Ectodermal cell (in vitro differentiated cells): ENCODE results near the gene PTGS1. TPM values are rescaled to one million over a fixed set of nuclear protein-coding genes. Genes with fewer than 3 reads are reported as not detected.
"Not testable (repeated sequence)": the region's sequence is repeated elsewhere in the genome, so short reads cannot be mapped to it uniquely, and the experiment has no call there.

Experiments used
- H3K27ac ChIP-seq: 2 replicates; pipeline ENCODE4 v1.7.0; 2013; ENCODE audit warnings: mild to moderate bottlenecking, low read depth, low read length; ENCODE audit not compliant: insufficient read depth, poor library complexity, severe bottlenecking
- H3K27me3 ChIP-seq: 2 replicates; pipeline ENCODE4 v1.7.0; 2013; ENCODE audit warnings: mild to moderate bottlenecking, low read length; ENCODE audit not compliant: insufficient read depth, control insufficient read depth, poor library complexity, severe bottlenecking
- H3K36me3 ChIP-seq: one replicate; pipeline ENCODE4 v1.7.0; 2013; ENCODE audit warnings: low read length; ENCODE audit not compliant: control insufficient read depth, insufficient read depth
- H3K4me1 ChIP-seq: one replicate; pipeline ENCODE4 v1.7.0; 2013; ENCODE audit warnings: low read length; ENCODE audit not compliant: control insufficient read depth, insufficient read depth
- H3K4me3 ChIP-seq: 2 replicates; pipeline ENCODE4 v1.7.0; 2013; ENCODE audit warnings: low read depth, low read length, control low read depth; ENCODE audit not compliant: insufficient read depth
- H3K9me3 ChIP-seq: 2 replicates; pipeline ENCODE4 v1.7.0; 2013; ENCODE audit warnings: mild to moderate bottlenecking, low read length, moderate library complexity; ENCODE audit not compliant: control insufficient read depth
- WGBS, 2 experiments: methylation state at CpG; one replicate each; pipeline ENCODE4 v1.1.7; 2013; ENCODE audit warnings: missing lambda C conversion rate in 2 of 2; 5-methylcytosine and 5-hydroxymethylcytosine counted together
- polyA plus RNA-seq, 4 experiments: library from polyadenylated mRNA; stranded (reverse); fragments of 50-300 nt; gene quantifications; one replicate each; pipeline ENCODE4 v1.2.3, GENCODE V29; 2013

PTGS1 gene
- 7.7 TPM for polyA plus RNA-seq (2013, experiment 1 of 4)
- polyA plus RNA-seq (2013, experiment 2 of 4), result 9.1 TPM
- polyA plus RNA-seq (2013, experiment 3 of 4), result 9.4 TPM
- polyA plus RNA-seq (2013, experiment 4 of 4), result 9.1 TPM

DNA sequence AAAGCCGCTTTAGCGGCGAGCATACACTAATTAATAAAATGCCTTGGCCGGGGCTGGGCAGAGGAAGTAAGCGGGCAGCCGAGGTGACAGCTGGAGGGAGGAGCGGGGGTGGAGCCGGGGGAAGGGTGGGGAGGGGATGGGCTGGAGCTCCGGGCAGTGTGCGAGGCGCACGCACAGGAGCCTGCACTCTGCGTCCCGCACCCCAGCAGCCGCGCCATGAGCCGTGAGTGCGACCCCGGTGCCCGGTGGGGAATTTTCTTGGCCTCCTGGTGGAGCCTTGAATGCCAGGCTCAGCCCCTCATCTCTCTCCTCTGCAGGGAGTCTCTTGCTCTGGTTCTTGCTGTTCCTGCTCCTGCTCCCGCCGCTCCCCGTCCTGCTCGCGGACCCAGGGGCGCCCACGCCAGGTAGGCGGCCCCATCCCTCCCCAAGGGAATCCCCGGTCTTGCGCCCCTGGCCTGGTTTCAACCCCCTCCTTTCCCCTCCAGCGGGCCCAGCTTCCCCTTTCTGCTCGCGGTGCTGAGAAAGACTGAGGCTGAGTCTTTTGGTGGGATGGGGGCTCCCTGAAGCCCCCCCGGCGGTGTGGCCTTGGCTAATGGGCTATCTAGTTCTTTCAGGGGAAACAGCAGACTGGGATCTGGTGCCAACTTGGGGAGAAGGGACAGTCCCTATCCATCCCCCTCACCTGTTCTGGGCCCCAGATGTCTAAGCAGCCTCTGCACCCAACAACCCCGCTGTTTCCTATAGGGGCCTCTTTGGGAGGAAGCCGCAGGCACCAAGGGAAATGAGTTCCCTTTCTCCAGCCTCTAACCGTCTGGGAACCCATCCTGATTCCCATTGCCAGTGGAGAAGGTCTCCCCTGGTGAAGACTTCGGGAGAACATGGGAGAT, at the start of gene PTGS1:
Gene PTGS1 (plus strand): TSS at position 156 of the 887 bp plus-strand sequence. CDS start 61 bp downstream, at position 217.
- no peaks in the 10 kb centered on the region for H3K36me3 ChIP-seq
- peaks cover 17% of the 10 kb centered on the region for H3K4me1 ChIP-seq
- H3K27ac ChIP-seq, result no peak within 1 kb of the TSS
- peaks cover 31% of the 10 kb centered on the region for H3K27me3 ChIP-seq
- no peaks in the 10 kb centered on the region for H3K9me3 ChIP-seq
- WGBS, 2 experiments, result 7 to 9% methylated on average over 39 of the region's 39 CpGs
- peak within 1 kb of the TSS; percentile 45 for H3K4me3 ChIP-seq

DNA sequence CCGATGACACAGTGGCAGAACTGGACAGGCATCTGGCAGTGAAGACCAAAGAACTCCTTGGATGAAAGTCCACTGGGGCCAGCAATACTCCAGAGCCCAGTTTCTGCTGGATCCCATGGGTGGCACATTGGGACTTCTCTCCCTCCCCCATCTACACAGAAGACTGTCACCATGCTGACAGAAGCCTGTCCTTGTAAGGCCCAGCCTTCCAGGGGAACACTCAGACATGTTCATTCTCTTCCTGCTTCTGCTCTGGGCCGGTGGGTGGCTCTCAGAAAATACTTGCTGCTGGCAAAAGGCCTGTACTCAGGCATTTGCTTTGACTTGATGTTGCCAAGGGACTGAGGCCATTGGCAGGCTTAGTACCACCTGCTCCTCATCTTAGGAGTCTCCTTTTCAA, 48.3 kb upstream of the PTGS1 start:
- Histone ChIP-seq H3K36me3 (peaks cover 9% of the 10 kb centered on the region), H3K9me3 (no peaks in the 10 kb centered on the region), H3K4me3 (no peak overlapping the region), H3K27me3 (no peaks in the 10 kb centered on the region), H3K27ac (no peak overlapping the region), H3K4me1 (peaks cover 5% of the 10 kb centered on the region)
- WGBS, 2 experiments, result 92 to 94% methylated on average over 2 of the region's 2 CpGs

- H3K4me1 ChIP-seq, result peaks cover 11% of the 10 kb centered on the region
- not testable (repeated sequence) for H3K36me3 ChIP-seq, H3K27ac ChIP-seq, H3K27me3 ChIP-seq, H3K9me3 ChIP-seq, H3K4me3 ChIP-seq
- 89 to 92% methylated on average over 1 of the region's 1 CpG for WGBS, 2 experiments
These were observed 46.2 kb upstream of the PTGS1 start for GRCh38 chr9:122324665-122325064.

- Histone ChIP-seq H3K27ac (no peak overlapping the region), H3K4me3 (no peak overlapping the region), H3K36me3 (peaks cover 9% of the 10 kb centered on the region), H3K27me3 (no peaks in the 10 kb centered on the region), H3K9me3 (no peaks in the 10 kb centered on the region), H3K4me1 (peaks cover 16% of the 10 kb centered on the region)
- 93 to 97% methylated on average over 1 of the region's 1 CpG for WGBS, 2 experiments
These were observed 45.7 kb upstream of the PTGS1 start for GRCh38 chr9:122325124-122325523.

- Histone ChIP-seq H3K9me3 (no peaks in the 10 kb centered on the region), H3K36me3 (peaks cover 9% of the 10 kb centered on the region)
- WGBS, 2 experiments, result 94 to 97% methylated on average over 2 of the region's 2 CpGs
These were observed 43.6 kb upstream of the PTGS1 start for GRCh38 chr9:122327175-122327574.

DNA sequence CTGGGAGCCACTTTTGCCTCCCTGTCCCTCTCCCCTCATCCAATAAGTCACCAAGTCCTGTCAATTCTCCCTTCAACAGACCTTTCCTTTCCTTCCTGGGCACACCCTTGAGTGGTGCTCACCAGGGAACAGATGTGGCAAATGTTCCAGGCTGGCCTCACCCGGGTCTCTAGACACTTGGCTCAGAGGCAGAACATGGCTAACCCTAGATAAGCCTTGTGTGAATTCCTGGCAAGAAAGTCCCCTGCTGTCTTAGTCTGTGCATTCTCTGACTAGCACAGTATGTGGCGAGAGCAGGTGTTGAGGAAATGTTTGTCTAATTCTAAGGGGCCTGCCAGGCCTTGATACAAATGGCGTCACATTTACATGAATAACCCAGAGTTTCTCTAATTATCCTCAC, 41.2 kb upstream of the PTGS1 start:
- H3K36me3 ChIP-seq, result no peaks in the 10 kb centered on the region
- H3K9me3 ChIP-seq, result no peaks in the 10 kb centered on the region
- H3K4me3 ChIP-seq, result no peak overlapping the region
- no peaks in the 10 kb centered on the region for H3K27me3 ChIP-seq
- H3K4me1 ChIP-seq, result peaks cover 27% of the 10 kb centered on the region
- WGBS, 2 experiments, result 89 to 90% methylated on average over 3 of the region's 3 CpGs
- no peak overlapping the region for H3K27ac ChIP-seq

More at GRCh38 chr9:122327175-122327574, 43.6 kb upstream of the PTGS1 start:
- Histone ChIP-seq H3K27ac (no peak overlapping the region), H3K4me1 (peaks cover 21% of the 10 kb centered on the region), H3K4me3 (no peak overlapping the region), H3K27me3 (no peaks in the 10 kb centered on the region)

DNA sequence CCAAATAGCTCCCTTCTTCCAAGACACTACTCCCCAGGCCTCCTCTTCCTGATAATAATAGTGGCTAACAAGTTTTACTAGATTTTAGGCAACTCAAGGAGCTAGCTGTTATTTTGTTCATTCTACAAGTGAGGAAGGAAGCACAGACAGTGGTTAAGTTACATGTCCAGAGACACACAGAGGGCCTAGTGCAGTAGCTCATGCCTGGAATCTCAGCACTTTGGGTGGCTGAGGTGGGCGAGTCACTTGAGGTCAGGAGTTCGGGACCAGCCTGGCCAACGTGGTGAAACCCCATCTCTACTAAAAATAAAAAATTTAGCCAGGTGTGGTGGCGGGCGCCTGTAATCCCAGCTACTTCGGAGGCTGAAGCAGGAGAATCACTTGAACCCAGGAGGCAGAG, 40.4 kb upstream of the PTGS1 start:
- 85 to 89% methylated on average over 6 of the region's 6 CpGs for WGBS, 2 experiments
- H3K4me3 ChIP-seq, H3K27ac ChIP-seq, H3K9me3 ChIP-seq, H3K27me3 ChIP-seq, H3K36me3 ChIP-seq: not testable (repeated sequence)
- peaks cover 27% of the 10 kb centered on the region for H3K4me1 ChIP-seq

DNA sequence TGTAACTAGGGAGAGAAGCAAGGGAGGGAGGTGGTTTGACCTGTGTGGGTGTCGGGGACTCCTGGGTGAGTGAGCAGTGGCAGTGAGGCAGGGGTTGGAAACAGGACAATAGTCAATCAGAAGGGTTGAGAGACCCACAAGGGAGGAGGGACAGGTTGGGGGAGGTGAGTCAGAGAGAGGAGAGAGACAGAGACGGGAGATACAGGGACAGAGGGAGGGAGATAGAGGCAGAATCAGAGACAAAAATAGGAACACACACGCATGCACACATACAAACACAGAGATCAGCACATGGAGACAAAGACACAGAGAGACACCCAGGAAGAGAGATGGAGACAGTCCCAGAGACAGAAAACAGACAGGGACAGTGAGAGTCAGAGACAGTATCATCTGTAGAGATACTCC, 39.3 kb upstream of the PTGS1 start:
- Histone ChIP-seq H3K4me1 (peaks cover 28% of the 10 kb centered on the region), H3K9me3 (no peaks in the 10 kb centered on the region), H3K27ac (no peak overlapping the region), H3K36me3 (no peaks in the 10 kb centered on the region), H3K4me3 (no peak overlapping the region), H3K27me3 (no peaks in the 10 kb centered on the region)
- 71 to 76% methylated on average over 2 to 3 of the region's 3 CpGs for WGBS, 2 experiments

DNA sequence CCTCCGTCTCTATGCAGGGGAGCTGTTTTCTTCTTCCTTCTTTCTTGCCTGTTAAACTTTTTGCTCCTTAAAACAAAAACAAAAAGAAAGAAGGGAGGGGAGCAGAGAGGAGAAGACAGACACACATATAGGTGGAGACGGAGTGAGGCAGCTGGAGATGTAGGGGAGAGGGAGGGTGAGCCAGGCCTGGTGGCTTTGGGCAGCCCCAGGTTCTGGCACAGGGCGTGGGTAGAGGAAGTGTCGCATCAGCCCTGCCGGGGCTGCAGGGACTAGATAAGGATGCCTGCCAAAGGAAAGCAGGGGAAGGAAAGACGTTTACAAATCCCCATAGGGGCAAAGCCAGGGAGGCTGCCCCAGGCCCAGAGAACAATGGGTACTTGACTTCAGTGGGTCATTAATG, 38.7 kb upstream of the PTGS1 start:
- no peaks in the 10 kb centered on the region for H3K36me3 ChIP-seq
- no peak overlapping the region for H3K4me3 ChIP-seq
- no peak overlapping the region for H3K27ac ChIP-seq
- 54 to 56% methylated on average over 5 to 6 of the region's 6 CpGs for WGBS, 2 experiments
- no peaks in the 10 kb centered on the region for H3K27me3 ChIP-seq
- H3K4me1 ChIP-seq, result peaks cover 34% of the 10 kb centered on the region
- H3K9me3 ChIP-seq, result no peaks in the 10 kb centered on the region

GRCh38 chr9:122332644-122333043, 38.2 kb upstream of the PTGS1 start:
- 68 to 74% methylated on average over 6 to 7 of the region's 7 CpGs for WGBS, 2 experiments

More at GRCh38 chr9:122332644-122333043, 38.2 kb upstream of the PTGS1 start:
- H3K4me1 ChIP-seq, result peaks cover 37% of the 10 kb centered on the region
- no peak overlapping the region for H3K4me3 ChIP-seq
- no peaks in the 10 kb centered on the region for H3K27me3 ChIP-seq
- H3K36me3 ChIP-seq, result no peaks in the 10 kb centered on the region
- no peak overlapping the region for H3K27ac ChIP-seq
- no peaks in the 10 kb centered on the region for H3K9me3 ChIP-seq
